PFSK-1 (cell line): ENCODE measurements around the gene PIK3CB.

Experiments
- FOXP2 ChIP-seq: optimal IDR thresholded peaks from 2 replicates; pipeline ENCODE3; 2011; ENCODE audit warnings: borderline replicate concordance, control low read depth, inconsistent platforms; ENCODE audit not compliant: insufficient read depth; ENCODE audit errors: extremely low read length, extremely low read depth
- POLR2AphosphoS5 ChIP-seq: IDR thresholded peaks from 2 replicates; pipeline ENCODE4 v1.6.1; 2012; ENCODE audit warnings: low read depth, mild to moderate bottlenecking, control low read depth, low read length, moderate library complexity
- REST ChIP-seq, 2 experiments: IDR thresholded peaks; 2 replicates each; pipeline versions ENCODE4 v1.6.1 to v1.8.0; 2011 to 2012; ENCODE audit warnings: low read depth in 2 of 2, low read length in 2 of 2, control low read depth in 1 of 2, inconsistent platforms in 1 of 2, mild to moderate bottlenecking in 1 of 2, moderate library complexity in 1 of 2; ENCODE audit not compliant: insufficient read depth in 1 of 2
- SIN3A ChIP-seq: IDR thresholded peaks from 2 replicates; pipeline ENCODE4 v1.6.1; 2012; ENCODE audit warnings: mild to moderate bottlenecking, low read length, moderate library complexity, borderline replicate concordance; ENCODE audit not compliant: insufficient read depth
- TAF1 ChIP-seq: IDR thresholded peaks from 2 replicates; pipeline ENCODE4 v1.6.1; 2012; ENCODE audit warnings: low read length, control low read depth, borderline replicate concordance; ENCODE audit not compliant: insufficient read depth

The PIK3CB gene

GRCh38 chr3:138861798-138862197 lies 27.1 kb upstream of the PIK3CB start:
- TF ChIP-seq SIN3A, result no peak

GRCh38 chr3:138856799-138857198 lies 22.1 kb upstream of the PIK3CB start:
- no peak for TF ChIP-seq TAF1
- TF ChIP-seq SIN3A, result no peak
- no peak for TF ChIP-seq FOXP2
- TF ChIP-seq REST (IDR thresholded peaks at IDR 0.05; ENCODE audit: insufficient read depth in 1 of 2, low read depth in 2 of 2, low read length in 2 of 2), result no peak
- no peak for TF ChIP-seq POLR2AphosphoS5

GRCh38 chr3:138854940-138855339 lies 20.2 kb upstream of the PIK3CB start:
- TF ChIP-seq TAF1, result no peak
- no peak for TF ChIP-seq FOXP2
- no peak for TF ChIP-seq REST (IDR thresholded peaks at IDR 0.05; ENCODE audit: insufficient read depth in 1 of 2, low read depth in 2 of 2, low read length in 2 of 2)
- no peak for TF ChIP-seq POLR2AphosphoS5
- no peak for TF ChIP-seq SIN3A

- no peak for TF ChIP-seq POLR2AphosphoS5
Observed at GRCh38 chr3:138854204-138854603, 19.5 kb upstream of the PIK3CB start.

GRCh38 chr3:138850151-138850550 lies 15.4 kb upstream of the PIK3CB start:
- TF ChIP-seq FOXP2 (no peak), REST (IDR thresholded peaks at IDR 0.05; ENCODE audit: insufficient read depth in 1 of 2, low read depth in 2 of 2, low read length in 2 of 2) (peak in 1 of 2 experiments; percentile 80; a peak in 2 of 4 replicates)

GRCh38 chr3:138849222-138849940 lies 14.7 kb upstream of the PIK3CB start:
- TF ChIP-seq SIN3A, result no peak
- no peak for TF ChIP-seq REST (IDR thresholded peaks at IDR 0.05; ENCODE audit: insufficient read depth in 1 of 2, low read depth in 2 of 2, low read length in 2 of 2)
